GM21576 (cell line): ENCODE data around the gene NRXN3.

Experiments used
- ATAC-seq: cut with Tn5 transposase; IDR thresholded peaks from one replicate; pipeline ENCODE4 v1.9.1; 2021; ENCODE audit warnings: mild to moderate bottlenecking, moderate library complexity; ENCODE audit not compliant: unreplicated experiment

NRXN3 gene

GRCh38 chr14:78240567-78240966 lies 70.4 kb downstream of the NRXN3 start:
- no peak for ATAC-seq

- no peak for ATAC-seq
Measured at GRCh38 chr14:78242086-78242485, 71.9 kb downstream of the NRXN3 start.

GRCh38 chr14:78243187-78243586 lies 73.0 kb downstream of the NRXN3 start:
- ATAC-seq, result no peak

GRCh38 chr14:78245238-78245637 lies 75.1 kb downstream of the NRXN3 start:
- ATAC-seq, result no peak

GRCh38 chr14:78248501-78249090 lies 78.4 kb downstream of the NRXN3 start:
- no peak for ATAC-seq

- ATAC-seq, result no peak
Measured at GRCh38 chr14:78251308-78251707, 81.1 kb downstream of the NRXN3 start.

- ATAC-seq, result no peak
Measured at GRCh38 chr14:78253986-78254385, 83.8 kb downstream of the NRXN3 start.

GRCh38 chr14:78254911-78255461 lies 84.8 kb downstream of the NRXN3 start:
- ATAC-seq, result no peak

GRCh38 chr14:78259831-78260230 lies 89.7 kb downstream of the NRXN3 start:
- no peak for ATAC-seq

- no peak for ATAC-seq
Measured at GRCh38 chr14:78278464-78279250, 108.5 kb downstream of the NRXN3 start.

- no peak for ATAC-seq
Measured at GRCh38 chr14:78282437-78282836, 112.3 kb downstream of the NRXN3 start.

GRCh38 chr14:78286210-78286609 lies 116.0 kb downstream of the NRXN3 start:
- ATAC-seq, result no peak

GRCh38 chr14:78292003-78292402 lies 121.8 kb downstream of the NRXN3 start:
- ATAC-seq, result peak; percentile 82

- no peak for ATAC-seq
Measured at GRCh38 chr14:78297858-78298257, 127.7 kb downstream of the NRXN3 start.

- ATAC-seq, result no peak
Measured at GRCh38 chr14:78298298-78298697, 128.1 kb downstream of the NRXN3 start.

- ATAC-seq, result no peak
Measured at GRCh38 chr14:78302841-78303240, 132.7 kb downstream of the NRXN3 start.

GRCh38 chr14:78307671-78308070 lies 137.5 kb downstream of the NRXN3 start:
- ATAC-seq, result no peak

- no peak for ATAC-seq
Measured at GRCh38 chr14:78308079-78308478, 137.9 kb downstream of the NRXN3 start.

- no peak for ATAC-seq
Measured at GRCh38 chr14:78310272-78310671, 140.1 kb downstream of the NRXN3 start.

- no peak for ATAC-seq
Measured at GRCh38 chr14:78313499-78313898, 143.3 kb downstream of the NRXN3 start.

GRCh38 chr14:78314484-78314883 lies 144.3 kb downstream of the NRXN3 start:
- no peak for ATAC-seq

- no peak for ATAC-seq
Measured at GRCh38 chr14:78316052-78316451, 145.9 kb downstream of the NRXN3 start.
